Smooth muscle cell (in vitro differentiated cells): ENCODE measurements around the gene PRND. TPM values are rescaled to one million over a fixed set of nuclear protein-coding genes. Genes with fewer than 3 reads are reported as not detected.
"Not testable (repeated sequence)": the region's sequence is repeated elsewhere in the genome, so short reads cannot be mapped to it uniquely, and the experiment has no call there.

ENCODE experiments used
- DNase-seq: peaks from one replicate; lab custom pipeline; 2025; ENCODE audit not compliant: unreplicated experiment; lab: John Stamatoyannopoulos, UW
- H2AFZ ChIP-seq: fragments of 200-600 bp; sonication (generic); 2 replicates; pipeline ENCODE4 v1.6.0; 2016; ENCODE audit warnings: antibody characterized with exemption, low read depth, mild to moderate bottlenecking
- H3F3A ChIP-seq: fragments of 200-600 bp; sonication (generic); 2 replicates; pipeline ENCODE4 v1.6.0; 2017; ENCODE audit warnings: antibody characterized with exemption, low read depth
- H3K27ac ChIP-seq: fragments of 200-600 bp; sonication (generic); 2 replicates; pipeline ENCODE4 v1.5.1; 2016; ENCODE audit warnings: low read depth, mild to moderate bottlenecking
- H3K27me3 ChIP-seq: fragments of 200-600 bp; sonication (generic); 2 replicates; pipeline ENCODE4 v1.6.1; 2016; ENCODE audit warnings: low read depth, mild to moderate bottlenecking
- H3K36me3 ChIP-seq: fragments of 200-600 bp; sonication (generic); 2 replicates; pipeline ENCODE4 v1.5.1; 2016; ENCODE audit warnings: low read depth
- H3K4me1 ChIP-seq: fragments of 200-600 bp; sonication (generic); 2 replicates; pipeline ENCODE4 v1.5.1; 2016; ENCODE audit warnings: low read depth
- H3K4me2 ChIP-seq: fragments of 200-600 bp; sonication (generic); 2 replicates; pipeline ENCODE4 v1.6.0; 2016; ENCODE audit warnings: mild to moderate bottlenecking
- H3K4me3 ChIP-seq: fragments of 200-600 bp; sonication (generic); 2 replicates; pipeline ENCODE4 v1.5.1; 2016; ENCODE audit warnings: mild to moderate bottlenecking
- H3K79me2 ChIP-seq: fragments of 200-600 bp; sonication (generic); 2 replicates; pipeline ENCODE4 v1.6.0; 2016; ENCODE audit warnings: low read depth, mild to moderate bottlenecking
- H3K9ac ChIP-seq: fragments of 200-600 bp; sonication (generic); 2 replicates; pipeline ENCODE4 v1.6.0; 2016; ENCODE audit warnings: low read depth
- H3K9me3 ChIP-seq: fragments of 200-600 bp; sonication (generic); replicated peaks from 2 replicates; pipeline ENCODE4 v1.5.1; 2016; ENCODE audit warnings: low read depth
- H4K20me1 ChIP-seq: fragments of 200-600 bp; sonication (generic); 2 replicates; pipeline ENCODE4 v1.6.0; 2016; ENCODE audit warnings: low read depth
- CTCF ChIP-seq: fragments of 200-600 bp; sonication (generic); IDR thresholded peaks from 2 replicates; pipeline ENCODE4 v1.5.1; 2017; ENCODE audit warnings: borderline replicate concordance, mild to moderate bottlenecking, antibody characterized with exemption; ENCODE audit not compliant: insufficient read depth, poor library complexity, severe bottlenecking
- WGBS: methylation state at CpG from one replicate; pipeline ENCODE4 v1.1.7; 2016; ENCODE audit warnings: low lambda C conversion rate; 5-methylcytosine and 5-hydroxymethylcytosine counted together
- polyA plus RNA-seq: library from polyadenylated mRNA; unstranded; fragments of >200 nt; fragmentation: Nextera tagmentation; extraction: Ambion mirVana; gene quantifications from 2 replicates; pipeline ENCODE4 v1.2.1, GENCODE V29; 2016
- total RNA-seq: library from RNA; depleted of rRNA; stranded (reverse); fragments of >200 nt; gene quantifications from 2 replicates; pipeline ENCODE4 v1.2.3, GENCODE V29; 2014

PRND gene
- total and polyA plus RNA-seq, 2 experiments from 2014 or later, result not detected

DNA sequence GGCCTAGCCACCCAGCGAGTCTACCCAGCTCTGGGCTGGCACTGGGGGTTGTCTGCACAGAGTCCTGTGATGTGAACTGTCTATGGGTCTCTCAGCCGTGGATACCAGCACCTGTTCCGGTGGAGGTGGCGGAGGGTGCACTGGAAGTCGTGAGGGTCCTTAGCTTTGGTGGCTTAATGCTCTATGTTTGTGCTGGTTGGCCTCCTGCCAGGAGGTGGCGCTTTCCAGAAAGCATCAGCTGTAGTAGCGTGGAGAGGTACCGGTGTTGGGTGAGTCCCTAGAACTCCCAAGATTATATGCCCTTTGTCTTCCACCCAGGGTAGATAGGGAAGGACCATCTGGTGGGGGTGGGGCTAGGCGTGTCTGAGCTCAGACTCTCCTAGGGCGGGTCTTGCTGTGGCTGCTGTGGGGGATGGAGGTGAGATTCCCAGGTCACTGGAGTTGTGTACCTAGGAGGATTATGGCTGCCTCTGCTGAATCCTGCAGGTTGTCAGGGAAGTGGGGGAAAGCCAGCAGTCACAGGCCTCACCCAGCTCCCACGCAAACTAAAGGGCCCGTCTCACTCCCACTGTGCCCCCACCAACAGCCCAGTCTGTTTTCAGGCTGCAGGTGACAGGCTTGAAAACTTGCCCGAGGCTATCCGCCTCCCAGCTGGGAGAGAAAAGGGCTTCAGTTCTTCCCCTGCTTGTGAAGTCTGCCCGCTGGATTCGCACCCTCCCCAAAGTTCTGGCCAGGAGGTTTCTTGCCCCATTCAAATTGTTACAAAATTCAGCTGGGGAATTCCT, 37.6 kb downstream of the PRND start:
- not testable (repeated sequence) for H2AFZ ChIP-seq, H3K36me3 ChIP-seq, H3K4me1 ChIP-seq, H3K4me3 ChIP-seq, DNase-seq, H4K20me1 ChIP-seq, H3K27ac ChIP-seq, H3F3A ChIP-seq, H3K79me2 ChIP-seq, H3K9ac ChIP-seq, H3K4me2 ChIP-seq, H3K9me3 ChIP-seq
- TF ChIP-seq CTCF, result peak; percentile 39
- H3K27me3 ChIP-seq, result peaks cover 17% of the 10 kb centered on the region
- 62% methylated on average over 16 of the region's 16 CpGs for WGBS

- WGBS, result 87% methylated on average over 10 of the region's 10 CpGs
- Histone ChIP-seq H3K79me2 (no peaks in the 10 kb centered on the region), H3K9me3 (no peaks in the 10 kb centered on the region), H2AFZ (no peak overlapping the region), H3K36me3 (no peaks in the 10 kb centered on the region), H3K27me3 (peaks cover 17% of the 10 kb centered on the region), H3F3A (no peaks in the 10 kb centered on the region), H3K4me2 (no peak overlapping the region), H3K27ac (no peak overlapping the region), H3K4me1 (no peaks in the 10 kb centered on the region), H3K4me3 (no peak overlapping the region), H4K20me1 (no peaks in the 10 kb centered on the region), H3K9ac (no peak overlapping the region)
- no peak for DNase-seq
- no peak for TF ChIP-seq CTCF
These were observed 41.6 kb downstream of the PRND start for GRCh38 chr20:4763261-4763660.

GRCh38 chr20:4763723-4764510, 42.2 kb downstream of the PRND start:
- H3K4me1 ChIP-seq, result no peaks in the 10 kb centered on the region
- no peaks in the 10 kb centered on the region for H3F3A ChIP-seq
- no peak overlapping the region for H3K9ac ChIP-seq
- no peak overlapping the region for H3K4me3 ChIP-seq
- H3K36me3 ChIP-seq, result no peaks in the 10 kb centered on the region
- no peak overlapping the region for H2AFZ ChIP-seq
- TF ChIP-seq CTCF, result no peak
- no peaks in the 10 kb centered on the region for H3K79me2 ChIP-seq
- DNase-seq, result no peak
- no peaks in the 10 kb centered on the region for H4K20me1 ChIP-seq
- peaks cover 17% of the 10 kb centered on the region for H3K27me3 ChIP-seq
- no peak overlapping the region for H3K4me2 ChIP-seq
- H3K27ac ChIP-seq, result no peak overlapping the region
- WGBS, result 82% methylated on average over 3 of the region's 3 CpGs
- H3K9me3 ChIP-seq, result no peaks in the 10 kb centered on the region
